PC-3 (cell line): ENCODE data around the gene KAZN.

Experiments used
- EZH2 ChIP-seq: fragments of 300-600 bp; sonication (generic); IDR thresholded peaks from one replicate; pipeline ENCODE4 v1.6.1; 2017; ENCODE audit warnings: antibody characterized with exemption, mild to moderate bottlenecking, low read length; ENCODE audit not compliant: unreplicated experiment
- EZH2phosphoT487 ChIP-seq: fragments of 300-600 bp; sonication (generic); IDR thresholded peaks from 2 replicates; pipeline ENCODE4 v1.6.1; 2018; ENCODE audit warnings: mild to moderate bottlenecking, antibody characterized with exemption, low read length, borderline replicate concordance
- TF ChIP-seq, protein P1 (sequence below): fragments of 300-600 bp; sonication (generic); conservative IDR thresholded peaks from 2 replicates; pipeline ENCODE4 v1.5.1; 2017; ENCODE audit warnings: antibody characterized with exemption, low read depth, mild to moderate bottlenecking, low read length

DNA sequence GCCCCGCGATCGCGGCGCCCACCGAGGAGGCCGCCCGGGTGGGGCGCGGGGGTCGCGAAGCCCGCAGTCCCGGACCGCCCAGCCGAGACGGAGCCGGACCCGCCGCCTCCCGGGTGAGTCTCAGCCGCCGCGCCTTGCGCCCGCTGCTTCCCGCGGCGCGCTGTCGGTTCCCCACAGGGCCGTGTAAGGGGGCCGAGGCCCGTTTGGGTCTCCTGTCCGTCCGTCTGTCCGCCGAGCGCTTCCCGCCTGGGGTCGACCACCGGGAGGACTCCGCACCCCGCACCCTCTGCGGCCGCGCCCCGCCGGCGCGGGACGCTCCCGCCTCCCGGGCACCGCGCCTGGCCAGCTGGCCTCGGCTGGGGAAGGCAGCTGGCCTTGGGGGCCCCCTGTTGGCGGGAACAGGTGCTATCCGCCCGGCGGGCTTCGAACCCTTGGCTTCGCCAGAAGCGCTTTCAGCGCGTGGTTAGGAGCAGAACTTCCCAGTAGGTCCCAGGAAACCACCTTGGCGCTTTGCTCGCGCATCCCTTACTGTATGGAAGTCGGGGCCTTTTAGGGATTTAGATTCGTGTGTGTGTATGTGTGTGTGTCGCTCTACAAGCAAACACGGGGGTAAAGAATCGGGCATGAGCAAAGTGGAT lies 555.5 kb downstream of the KAZN start:
- TF ChIP-seq, protein P1, sequence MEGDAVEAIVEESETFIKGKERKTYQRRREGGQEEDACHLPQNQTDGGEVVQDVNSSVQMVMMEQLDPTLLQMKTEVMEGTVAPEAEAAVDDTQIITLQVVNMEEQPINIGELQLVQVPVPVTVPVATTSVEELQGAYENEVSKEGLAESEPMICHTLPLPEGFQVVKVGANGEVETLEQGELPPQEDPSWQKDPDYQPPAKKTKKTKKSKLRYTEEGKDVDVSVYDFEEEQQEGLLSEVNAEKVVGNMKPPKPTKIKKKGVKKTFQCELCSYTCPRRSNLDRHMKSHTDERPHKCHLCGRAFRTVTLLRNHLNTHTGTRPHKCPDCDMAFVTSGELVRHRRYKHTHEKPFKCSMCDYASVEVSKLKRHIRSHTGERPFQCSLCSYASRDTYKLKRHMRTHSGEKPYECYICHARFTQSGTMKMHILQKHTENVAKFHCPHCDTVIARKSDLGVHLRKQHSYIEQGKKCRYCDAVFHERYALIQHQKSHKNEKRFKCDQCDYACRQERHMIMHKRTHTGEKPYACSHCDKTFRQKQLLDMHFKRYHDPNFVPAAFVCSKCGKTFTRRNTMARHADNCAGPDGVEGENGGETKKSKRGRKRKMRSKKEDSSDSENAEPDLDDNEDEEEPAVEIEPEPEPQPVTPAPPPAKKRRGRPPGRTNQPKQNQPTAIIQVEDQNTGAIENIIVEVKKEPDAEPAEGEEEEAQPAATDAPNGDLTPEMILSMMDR, result peak; percentile 71
- no peak for TF ChIP-seq EZH2
- no peak for TF ChIP-seq EZH2phosphoT487
